GM21447 (cell line): ENCODE results near the gene ZNF222.

ENCODE experiments used
- ATAC-seq: cut with Tn5 transposase; IDR thresholded peaks from one replicate; pipeline ENCODE4 v1.9.1; 2021; ENCODE audit not compliant: unreplicated experiment

ZNF222 gene

GRCh38 chr19:44051650-44052402 is 26.6 kb downstream of the ZNF222 start, which contains the start of gene ZNF223:
TSS of gene ZNF223 (plus strand) at chr19:44052036. CDS start at chr19:44055177, 3,141 bp downstream.
- peak; percentile 61 for ATAC-seq

GRCh38 chr19:44055870-44056269 is 30.7 kb downstream of the ZNF222 start:
- ATAC-seq: no peak

GRCh38 chr19:44059229-44059628 is 34.0 kb downstream of the ZNF222 start:
- ATAC-seq: no peak

- ATAC-seq: no peak
Measured at GRCh38 chr19:44061038-44061437, 35.9 kb downstream of the ZNF222 start.

GRCh38 chr19:44066305-44066704 is 41.1 kb downstream of the ZNF222 start:
- ATAC-seq: no peak

GRCh38 chr19:44069415-44069814 is 44.2 kb downstream of the ZNF222 start:
- no peak for ATAC-seq

GRCh38 chr19:44071824-44072542 is 46.8 kb downstream of the ZNF222 start, which contains the start of gene ZNF284:
TSS of gene ZNF284 (plus strand) at chr19:44072159. CDS start at chr19:44076390, 4,231 bp downstream.
- peak; percentile 98 for ATAC-seq

GRCh38 chr19:44072543-44073401 is 47.6 kb downstream of the ZNF222 start:
- ATAC-seq: no peak

GRCh38 chr19:44076325-44076724 is 51.1 kb downstream of the ZNF222 start:
- ATAC-seq: no peak
